ENCODE data around the gene CXCR3.

CXCR3 gene

GRCh38 chrX:71586929-71587328, 31.4 kb downstream of the CXCR3 start:
- CTCF ChIA-PET: no interaction called here

GRCh38 chrX:71581210-71581609, 37.1 kb downstream of the CXCR3 start:
- H3K4me3 ChIP-seq (ENCODE audit: low read depth, low read length): no peak overlapping the region
- TF ChIP-seq CTCF (IDR thresholded peaks at IDR 0.05; ENCODE audit: insufficient read depth, low read length, missing control alignments): no peak
- ChIA-PET POLR2A (no interaction called here), CTCF (no interaction called here)
- DNase-seq (ENCODE audit: low read depth, low spot score): no peak

More at GRCh38 chrX:71586929-71587328, 31.4 kb downstream of the CXCR3 start:
- no peak overlapping the region for H3K4me3 ChIP-seq (ENCODE audit: low read depth, low read length)
- TF ChIP-seq CTCF (IDR thresholded peaks at IDR 0.05; ENCODE audit: insufficient read depth, low read length, missing control alignments): no peak
- POLR2A ChIA-PET: no interaction called here
- DNase-seq (ENCODE audit: low read depth, low spot score): no peak

GRCh38 chrX:71579990-71580380, 38.3 kb downstream of the CXCR3 start:
- POLR2A ChIA-PET: no interaction called here
- no peak overlapping the region for H3K4me3 ChIP-seq (ENCODE audit: low read depth, low read length)
- no peak for TF ChIP-seq CTCF (IDR thresholded peaks at IDR 0.05; ENCODE audit: insufficient read depth, low read length, missing control alignments)
- CTCF ChIA-PET: no interaction called here
- no peak for DNase-seq (ENCODE audit: low read depth, low spot score)

GRCh38 chrX:71579136-71579989, 38.9 kb downstream of the CXCR3 start:
- TF ChIP-seq CTCF (IDR thresholded peaks at IDR 0.05; ENCODE audit: insufficient read depth, low read length, missing control alignments): no peak
- no peak overlapping the region for H3K4me3 ChIP-seq (ENCODE audit: low read depth, low read length)
- POLR2A ChIA-PET: no interaction called here
- CTCF ChIA-PET: no interaction called here
- no peak for DNase-seq (ENCODE audit: low read depth, low spot score)

- no peak within 1 kb of the TSS for H3K4me3 ChIP-seq (ENCODE audit: low read depth, low read length)
- ChIA-PET CTCF (no interaction called here), POLR2A (no interaction called here)
- DNase-seq (ENCODE audit: low read depth, low spot score): no peak
- TF ChIP-seq CTCF (IDR thresholded peaks at IDR 0.05; ENCODE audit: insufficient read depth, low read length, missing control alignments): no peak
Measured at GRCh38 chrX:71578253-71579135, 39.8 kb downstream of the CXCR3 start, which contains the start of gene GCNA. Gene GCNA (plus strand): TSS chrX:71578437. CDS start chrX:71580822, 2,385 bp downstream.

GRCh38 chrX:71577682-71578081, 40.6 kb downstream of the CXCR3 start:
- DNase-seq (ENCODE audit: low read depth, low spot score): no peak
- ChIA-PET POLR2A (no interaction called here), CTCF (no interaction called here)
- no peak for TF ChIP-seq CTCF (IDR thresholded peaks at IDR 0.05; ENCODE audit: insufficient read depth, low read length, missing control alignments)
- H3K4me3 ChIP-seq (ENCODE audit: low read depth, low read length): no peak overlapping the region

All from AG04449 (cell line).